ENCODE measurements around the gene FAM204A.

Gene FAM204A

DNA sequence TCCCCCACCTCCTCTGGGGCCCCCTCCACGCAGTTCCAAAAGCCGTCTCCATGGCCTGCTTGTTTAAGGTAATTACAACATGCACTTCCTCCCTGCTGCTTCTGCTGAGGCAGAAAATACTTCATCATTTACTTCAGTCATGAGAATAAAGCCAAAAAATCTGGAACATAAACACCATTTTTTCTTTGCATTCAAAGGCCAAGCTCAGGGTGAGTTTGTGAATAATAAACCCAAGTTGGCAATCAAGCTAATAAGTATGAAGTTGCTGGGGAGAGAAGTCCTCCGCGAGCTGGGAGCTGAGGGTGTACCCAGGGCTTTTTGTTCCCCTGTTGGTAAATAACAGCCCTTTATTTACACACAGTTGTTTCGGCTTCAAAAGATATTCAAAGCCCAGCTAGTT is 70.5 kb downstream of the FAM204A start:
- Histone ChIP-seq H3K27ac (ENCODE audit: low read depth in 2 of 2, low read length in 2 of 2) (peak overlapping the region in 1 of 2 donors; percentile 37), H3K27me3 (ENCODE audit: control insufficient read depth in 2 of 2, insufficient read depth in 2 of 2, low read length in 2 of 2) (peaks cover 3 to 9% of the 10 kb centered on the region in 2 donors), H3K4me1 (ENCODE audit: control insufficient read depth in 2 of 2, insufficient read depth in 2 of 2, low read length in 2 of 2) (peaks cover 0 to 4% of the 10 kb centered on the region in 2 donors), H3K9ac (ENCODE audit: low read depth in 1 of 2, low read length in 2 of 2) (no peak overlapping the region), H3K36me3 (ENCODE audit: control insufficient read depth in 2 of 2, insufficient read depth in 2 of 2, low read length in 2 of 2) (no peaks in the 10 kb centered on the region), H3K4me3 (ENCODE audit: low read length in 2 of 2) (no peak overlapping the region), H3K9me3 (ENCODE audit: control insufficient read depth in 2 of 2, low read length in 2 of 2) (no peaks in the 10 kb centered on the region)

- H3K36me3 ChIP-seq (ENCODE audit: control insufficient read depth in 2 of 2, insufficient read depth in 2 of 2, low read length in 2 of 2), result no peaks in the 10 kb centered on the region
- no peak overlapping the region for H3K9ac ChIP-seq (ENCODE audit: low read depth in 1 of 2, low read length in 2 of 2)
- H3K27ac ChIP-seq (ENCODE audit: low read depth in 2 of 2, low read length in 2 of 2), result no peak overlapping the region
- no peaks in the 10 kb centered on the region for H3K4me1 ChIP-seq (ENCODE audit: control insufficient read depth in 2 of 2, insufficient read depth in 2 of 2, low read length in 2 of 2)
- H3K4me3 ChIP-seq (ENCODE audit: low read length in 2 of 2), result no peak overlapping the region
- no peaks in the 10 kb centered on the region for H3K9me3 ChIP-seq (ENCODE audit: control insufficient read depth in 2 of 2, low read length in 2 of 2)
- peaks cover 4 to 5% of the 10 kb centered on the region in 2 donors for H3K27me3 ChIP-seq (ENCODE audit: control insufficient read depth in 2 of 2, insufficient read depth in 2 of 2, low read length in 2 of 2)
Observed at GRCh38 chr10:118266098-118266748, 75.9 kb downstream of the FAM204A start.

DNA sequence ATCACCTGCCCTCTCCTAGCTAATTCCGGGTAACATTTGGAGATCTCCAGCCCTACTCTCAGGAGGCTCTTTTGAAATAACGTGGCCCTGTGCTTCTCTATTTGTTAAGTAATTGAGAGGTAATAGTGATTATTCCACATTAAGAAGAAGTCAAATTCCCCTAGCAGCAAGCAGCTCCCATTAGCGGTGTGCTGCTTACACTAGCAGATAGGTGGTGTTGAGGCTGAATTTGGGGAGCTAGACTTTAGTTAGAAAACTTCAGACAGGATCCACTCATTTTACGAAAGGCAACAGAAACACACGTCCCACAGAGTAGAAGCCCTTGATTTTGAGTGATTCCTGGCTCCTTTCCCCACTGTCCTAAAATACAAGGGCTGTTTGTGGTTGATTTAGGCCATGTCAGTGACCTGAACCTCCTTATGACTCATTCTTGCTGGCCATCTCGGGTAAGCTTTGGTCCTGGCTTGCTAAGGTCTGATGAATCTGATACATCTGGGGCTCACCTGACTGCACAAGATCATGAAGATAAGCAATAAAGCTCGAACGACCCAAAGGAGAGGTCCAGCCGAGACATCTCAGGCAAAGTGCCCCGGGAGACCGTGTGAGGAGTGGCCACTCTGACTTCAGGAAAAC is 77.2 kb downstream of the FAM204A start:
- Histone ChIP-seq H3K9me3 (ENCODE audit: control insufficient read depth in 2 of 2, low read length in 2 of 2) (no peaks in the 10 kb centered on the region), H3K27ac (ENCODE audit: low read depth in 2 of 2, low read length in 2 of 2) (no peak overlapping the region), H3K27me3 (ENCODE audit: control insufficient read depth in 2 of 2, insufficient read depth in 2 of 2, low read length in 2 of 2) (peaks cover 4 to 5% of the 10 kb centered on the region in 2 donors), H3K4me3 (ENCODE audit: low read length in 2 of 2) (no peak overlapping the region), H3K36me3 (ENCODE audit: control insufficient read depth in 2 of 2, insufficient read depth in 2 of 2, low read length in 2 of 2) (no peaks in the 10 kb centered on the region), H3K4me1 (ENCODE audit: control insufficient read depth in 2 of 2, insufficient read depth in 2 of 2, low read length in 2 of 2) (no peaks in the 10 kb centered on the region), H3K9ac (ENCODE audit: low read depth in 1 of 2, low read length in 2 of 2) (no peak overlapping the region)

GRCh38 chr10:118264252-118264651 is 77.9 kb downstream of the FAM204A start:
- no peak overlapping the region for H3K4me3 ChIP-seq (ENCODE audit: low read length in 2 of 2)
- H3K27me3 ChIP-seq (ENCODE audit: control insufficient read depth in 2 of 2, insufficient read depth in 2 of 2, low read length in 2 of 2), result peaks cover 3 to 5% of the 10 kb centered on the region in 2 donors
- no peaks in the 10 kb centered on the region for H3K36me3 ChIP-seq (ENCODE audit: control insufficient read depth in 2 of 2, insufficient read depth in 2 of 2, low read length in 2 of 2)
- H3K4me1 ChIP-seq (ENCODE audit: control insufficient read depth in 2 of 2, insufficient read depth in 2 of 2, low read length in 2 of 2), result no peaks in the 10 kb centered on the region
- H3K27ac ChIP-seq (ENCODE audit: low read depth in 2 of 2, low read length in 2 of 2), result no peak overlapping the region
- H3K9me3 ChIP-seq (ENCODE audit: control insufficient read depth in 2 of 2, low read length in 2 of 2), result no peaks in the 10 kb centered on the region
- H3K9ac ChIP-seq (ENCODE audit: low read depth in 1 of 2, low read length in 2 of 2), result no peak overlapping the region

DNA sequence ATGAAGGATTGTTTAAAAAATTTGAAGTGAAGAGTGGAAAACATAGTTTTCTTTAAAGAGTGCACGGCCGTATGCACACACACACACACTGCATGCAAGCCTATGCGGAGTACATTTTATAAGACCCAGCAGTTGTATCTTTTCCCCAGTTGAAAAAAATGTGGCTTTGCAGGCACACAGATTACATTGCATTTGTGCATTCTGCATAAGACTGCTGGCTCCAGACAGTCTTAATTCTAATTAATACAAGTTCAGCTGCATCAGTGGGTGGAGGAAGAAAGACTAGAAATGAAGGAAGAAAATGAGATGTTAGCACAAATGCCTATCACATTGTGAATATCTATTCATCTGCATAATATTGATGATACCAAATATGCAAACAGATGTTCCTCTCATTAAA is 79.6 kb downstream of the FAM204A start:
- no peak overlapping the region for H3K4me3 ChIP-seq (ENCODE audit: low read length in 2 of 2)

GRCh38 chr10:118259288-118259906 is 82.7 kb downstream of the FAM204A start:
- H3K9ac ChIP-seq (ENCODE audit: low read depth in 1 of 2, low read length in 2 of 2), result no peak overlapping the region
- H3K4me1 ChIP-seq (ENCODE audit: control insufficient read depth in 2 of 2, insufficient read depth in 2 of 2, low read length in 2 of 2), result no peaks in the 10 kb centered on the region
- H3K27me3 ChIP-seq (ENCODE audit: control insufficient read depth in 2 of 2, insufficient read depth in 2 of 2, low read length in 2 of 2), result peaks cover 0 to 2% of the 10 kb centered on the region in 2 donors
- no peak overlapping the region for H3K27ac ChIP-seq (ENCODE audit: low read depth in 2 of 2, low read length in 2 of 2)
- no peak overlapping the region for H3K4me3 ChIP-seq (ENCODE audit: low read length in 2 of 2)
- no peaks in the 10 kb centered on the region for H3K9me3 ChIP-seq (ENCODE audit: control insufficient read depth in 2 of 2, low read length in 2 of 2)
- H3K36me3 ChIP-seq (ENCODE audit: control insufficient read depth in 2 of 2, insufficient read depth in 2 of 2, low read length in 2 of 2), result no peaks in the 10 kb centered on the region

More for the DNA sequence above, 79.6 kb downstream of the FAM204A start:
- H3K27me3 ChIP-seq (ENCODE audit: control insufficient read depth in 2 of 2, insufficient read depth in 2 of 2, low read length in 2 of 2), result peaks cover 0 to 5% of the 10 kb centered on the region in 2 donors
- no peaks in the 10 kb centered on the region for H3K36me3 ChIP-seq (ENCODE audit: control insufficient read depth in 2 of 2, insufficient read depth in 2 of 2, low read length in 2 of 2)
- no peaks in the 10 kb centered on the region for H3K4me1 ChIP-seq (ENCODE audit: control insufficient read depth in 2 of 2, insufficient read depth in 2 of 2, low read length in 2 of 2)
- H3K9ac ChIP-seq (ENCODE audit: low read depth in 1 of 2, low read length in 2 of 2), result no peak overlapping the region
- H3K9me3 ChIP-seq (ENCODE audit: control insufficient read depth in 2 of 2, low read length in 2 of 2), result no peaks in the 10 kb centered on the region
- H3K27ac ChIP-seq (ENCODE audit: low read depth in 2 of 2, low read length in 2 of 2), result no peak overlapping the region

DNA sequence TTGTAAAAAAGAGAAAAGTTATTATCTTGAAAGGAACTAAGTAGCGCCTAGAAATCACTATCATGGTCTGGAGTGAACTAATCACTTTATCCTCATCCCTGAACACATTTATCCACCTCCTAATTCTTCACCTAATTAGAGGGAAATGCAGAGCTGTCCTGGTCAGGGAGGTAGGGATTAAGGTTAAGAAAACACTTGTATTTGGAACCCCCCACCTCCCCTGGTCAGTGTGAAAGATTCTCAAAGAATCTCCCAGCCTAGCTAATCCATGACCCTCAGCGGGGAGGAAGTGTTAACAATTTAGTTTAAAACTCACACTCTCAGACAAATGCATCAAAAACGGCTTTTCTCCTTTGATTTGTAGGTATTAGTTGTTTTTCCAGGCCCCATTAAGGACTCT is 83.8 kb downstream of the FAM204A start:
- H3K4me1 ChIP-seq (ENCODE audit: control insufficient read depth in 2 of 2, insufficient read depth in 2 of 2, low read length in 2 of 2), result no peaks in the 10 kb centered on the region
- peaks cover 0 to 2% of the 10 kb centered on the region in 2 donors for H3K27me3 ChIP-seq (ENCODE audit: control insufficient read depth in 2 of 2, insufficient read depth in 2 of 2, low read length in 2 of 2)
- H3K27ac ChIP-seq (ENCODE audit: low read depth in 2 of 2, low read length in 2 of 2), result no peak overlapping the region
- no peak overlapping the region for H3K4me3 ChIP-seq (ENCODE audit: low read length in 2 of 2)
- H3K9ac ChIP-seq (ENCODE audit: low read depth in 1 of 2, low read length in 2 of 2), result no peak overlapping the region
- no peaks in the 10 kb centered on the region for H3K36me3 ChIP-seq (ENCODE audit: control insufficient read depth in 2 of 2, insufficient read depth in 2 of 2, low read length in 2 of 2)
- no peaks in the 10 kb centered on the region for H3K9me3 ChIP-seq (ENCODE audit: control insufficient read depth in 2 of 2, low read length in 2 of 2)

- H3K4me1 ChIP-seq (ENCODE audit: control insufficient read depth in 2 of 2, insufficient read depth in 2 of 2, low read length in 2 of 2), result no peaks in the 10 kb centered on the region
- no peak overlapping the region for H3K27ac ChIP-seq (ENCODE audit: low read depth in 2 of 2, low read length in 2 of 2)
- peaks cover 0 to 2% of the 10 kb centered on the region in 2 donors for H3K27me3 ChIP-seq (ENCODE audit: control insufficient read depth in 2 of 2, insufficient read depth in 2 of 2, low read length in 2 of 2)
- no peak overlapping the region for H3K9ac ChIP-seq (ENCODE audit: low read depth in 1 of 2, low read length in 2 of 2)
- no peak overlapping the region for H3K4me3 ChIP-seq (ENCODE audit: low read length in 2 of 2)
- no peaks in the 10 kb centered on the region for H3K9me3 ChIP-seq (ENCODE audit: control insufficient read depth in 2 of 2, low read length in 2 of 2)
- no peaks in the 10 kb centered on the region for H3K36me3 ChIP-seq (ENCODE audit: control insufficient read depth in 2 of 2, insufficient read depth in 2 of 2, low read length in 2 of 2)
Observed at GRCh38 chr10:118256825-118257570, 85.1 kb downstream of the FAM204A start.

- H3K27ac ChIP-seq (ENCODE audit: low read depth in 2 of 2, low read length in 2 of 2), result no peak overlapping the region
- no peak overlapping the region for H3K4me3 ChIP-seq (ENCODE audit: low read length in 2 of 2)
- H3K4me1 ChIP-seq (ENCODE audit: control insufficient read depth in 2 of 2, insufficient read depth in 2 of 2, low read length in 2 of 2), result no peaks in the 10 kb centered on the region
- H3K36me3 ChIP-seq (ENCODE audit: control insufficient read depth in 2 of 2, insufficient read depth in 2 of 2, low read length in 2 of 2), result no peaks in the 10 kb centered on the region
- H3K27me3 ChIP-seq (ENCODE audit: control insufficient read depth in 2 of 2, insufficient read depth in 2 of 2, low read length in 2 of 2), result peaks cover 0 to 2% of the 10 kb centered on the region in 2 donors
- no peak overlapping the region for H3K9ac ChIP-seq (ENCODE audit: low read depth in 1 of 2, low read length in 2 of 2)
- no peaks in the 10 kb centered on the region for H3K9me3 ChIP-seq (ENCODE audit: control insufficient read depth in 2 of 2, low read length in 2 of 2)
Observed at GRCh38 chr10:118256209-118256608, 85.9 kb downstream of the FAM204A start.

DNA sequence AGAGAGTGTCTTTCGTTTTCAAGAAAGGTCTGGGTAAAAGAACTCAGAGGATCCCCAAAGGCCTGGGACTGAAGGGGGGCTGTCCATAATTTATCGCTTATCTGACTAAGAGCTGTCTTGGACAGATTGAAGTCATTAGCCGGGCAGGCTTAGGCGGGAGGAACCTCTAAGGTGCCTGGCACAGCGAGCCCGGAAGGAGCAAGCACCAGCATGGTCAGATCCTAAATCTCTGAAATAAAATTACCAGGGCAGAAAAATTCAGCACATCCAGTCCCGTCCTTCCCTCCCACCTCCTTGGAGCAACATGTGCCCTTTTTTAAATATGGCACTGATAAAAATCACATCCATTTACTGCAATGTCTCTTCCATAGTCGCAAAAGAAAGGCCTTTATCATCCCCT is 86.8 kb downstream of the FAM204A start:
- Histone ChIP-seq H3K9me3 (ENCODE audit: control insufficient read depth in 2 of 2, low read length in 2 of 2) (no peaks in the 10 kb centered on the region), H3K4me1 (ENCODE audit: control insufficient read depth in 2 of 2, insufficient read depth in 2 of 2, low read length in 2 of 2) (no peaks in the 10 kb centered on the region), H3K27me3 (ENCODE audit: control insufficient read depth in 2 of 2, insufficient read depth in 2 of 2, low read length in 2 of 2) (peaks cover 2% of the 10 kb centered on the region in 2 donors), H3K4me3 (ENCODE audit: low read length in 2 of 2) (no peak overlapping the region), H3K9ac (ENCODE audit: low read depth in 1 of 2, low read length in 2 of 2) (no peak overlapping the region), H3K27ac (ENCODE audit: low read depth in 2 of 2, low read length in 2 of 2) (no peak overlapping the region), H3K36me3 (ENCODE audit: control insufficient read depth in 2 of 2, insufficient read depth in 2 of 2, low read length in 2 of 2) (no peaks in the 10 kb centered on the region)
